Measurements from ENCODE around the gene GTF2IRD1. TPM values are rescaled to one million over a fixed set of nuclear protein-coding genes. Genes with fewer than 3 reads are reported as not detected.

GTF2IRD1 gene
- total RNA-seq, 1 experiment from 2014 or later = 34.3 TPM

DNA sequence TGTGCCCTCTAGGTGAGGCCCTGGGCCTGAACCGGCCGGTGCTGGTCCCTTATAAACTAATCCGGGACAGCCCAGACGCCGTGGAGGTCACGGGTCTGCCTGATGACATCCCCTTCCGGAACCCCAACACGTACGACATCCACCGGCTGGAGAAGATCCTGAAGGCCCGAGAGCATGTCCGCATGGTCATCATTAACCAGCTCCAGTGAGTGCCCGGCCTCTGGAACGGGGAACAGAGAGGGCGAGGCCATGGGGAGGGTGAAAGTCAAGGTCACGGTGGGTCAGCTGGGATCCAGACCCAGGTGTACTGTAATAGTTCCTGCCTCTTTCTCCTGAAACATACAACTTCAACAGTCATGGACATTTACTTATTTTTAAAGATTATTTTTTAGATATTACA is 137.1 kb downstream of the GTF2IRD1 start:
- Histone ChIP-seq H3K79me2 (ENCODE audit: insufficient read depth, low read length) (no peaks in the 10 kb centered on the region), H3K9me3 (ENCODE audit: control insufficient read depth, low read depth, low read length) (no peaks in the 10 kb centered on the region), H3K23me2 (ENCODE audit: insufficient read length, low read depth, low read length, poor library complexity, severe bottlenecking) (no peaks in the 10 kb centered on the region), H3K27ac (ENCODE audit: insufficient read length, low read depth, low read length) (no peak overlapping the region), H3T11ph (ENCODE audit: low read length) (no peak overlapping the region), H4K5ac (ENCODE audit: insufficient read length, low read depth, low read length) (no peak overlapping the region), H2AFZ (ENCODE audit: low read length) (no peak overlapping the region), H3K4me2 (ENCODE audit: insufficient read depth, insufficient read length, low read length) (no peak overlapping the region), H3K23ac (ENCODE audit: insufficient read length, low read depth, low read length) (no peak overlapping the region), H3K79me1 (ENCODE audit: insufficient read depth, low read depth, low read length, poor library complexity, severe bottlenecking) (no peaks in the 10 kb centered on the region), H2BK120ac (ENCODE audit: low read depth, low read length, poor library complexity, severe bottlenecking) (no peak overlapping the region), H3K4me1 (ENCODE audit: insufficient read depth, low read length) (no peaks in the 10 kb centered on the region), H2AK5ac (ENCODE audit: insufficient read length, low read length) (no peak overlapping the region), H2BK12ac (ENCODE audit: insufficient read length, low read depth, low read length) (no peak overlapping the region), H4K8ac (replicated peaks; ENCODE audit: insufficient read length, low read depth, low read length) (no peak overlapping the region), H3K14ac (ENCODE audit: insufficient read depth, low read length) (no peak overlapping the region), H3K27me3 (ENCODE audit: insufficient read depth, low read length) (no peaks in the 10 kb centered on the region), H2BK20ac (ENCODE audit: low read depth, low read length, poor library complexity, severe bottlenecking) (no peak overlapping the region), H3K56ac (ENCODE audit: insufficient read length, low read depth, low read length) (no peak overlapping the region), H3K4ac (ENCODE audit: low read depth, low read length) (no peak overlapping the region), H2BK15ac (ENCODE audit: low read depth, low read length) (no peak overlapping the region), H3K18ac (ENCODE audit: insufficient read length, low read depth, low read length) (no peak overlapping the region), H4K91ac (ENCODE audit: insufficient read length, low read depth, low read length) (no peak overlapping the region), H3K9ac (ENCODE audit: extremely low read depth, insufficient read length, low read length) (no peak overlapping the region), H4K20me1 (ENCODE audit: control insufficient read depth, insufficient read depth, insufficient read length) (no peaks in the 10 kb centered on the region), H2BK5ac (ENCODE audit: insufficient read length, low read length) (no peak overlapping the region)
- Mint-ChIP-seq H3K4me3 (no peak overlapping the region), H3K9me3 (no peaks in the 10 kb centered on the region), H3K27ac (no peak overlapping the region; a peak in 2 of 7 replicates), H3K36me3 (ENCODE audit: insufficient read depth in 1 of 3, low read depth in 3 of 3) (peaks cover 21 to 55% (median 47%) of the 10 kb centered on the region in 3 experiments; a peak in 6 of 7 replicates), H3K27me3 (ENCODE audit: low read depth) (no peaks in the 10 kb centered on the region; the same call in 1 of the 2 replicates), H3K4me1 (peaks cover 11 to 20% of the 10 kb centered on the region in 2 experiments)
- WGBS (ENCODE audit: extremely low coverage, insufficient read length, low lambda C conversion rate) = no CpG with 5 or more reads among the region's 16 CpGs
- TF ChIP-seq, protein P1, sequence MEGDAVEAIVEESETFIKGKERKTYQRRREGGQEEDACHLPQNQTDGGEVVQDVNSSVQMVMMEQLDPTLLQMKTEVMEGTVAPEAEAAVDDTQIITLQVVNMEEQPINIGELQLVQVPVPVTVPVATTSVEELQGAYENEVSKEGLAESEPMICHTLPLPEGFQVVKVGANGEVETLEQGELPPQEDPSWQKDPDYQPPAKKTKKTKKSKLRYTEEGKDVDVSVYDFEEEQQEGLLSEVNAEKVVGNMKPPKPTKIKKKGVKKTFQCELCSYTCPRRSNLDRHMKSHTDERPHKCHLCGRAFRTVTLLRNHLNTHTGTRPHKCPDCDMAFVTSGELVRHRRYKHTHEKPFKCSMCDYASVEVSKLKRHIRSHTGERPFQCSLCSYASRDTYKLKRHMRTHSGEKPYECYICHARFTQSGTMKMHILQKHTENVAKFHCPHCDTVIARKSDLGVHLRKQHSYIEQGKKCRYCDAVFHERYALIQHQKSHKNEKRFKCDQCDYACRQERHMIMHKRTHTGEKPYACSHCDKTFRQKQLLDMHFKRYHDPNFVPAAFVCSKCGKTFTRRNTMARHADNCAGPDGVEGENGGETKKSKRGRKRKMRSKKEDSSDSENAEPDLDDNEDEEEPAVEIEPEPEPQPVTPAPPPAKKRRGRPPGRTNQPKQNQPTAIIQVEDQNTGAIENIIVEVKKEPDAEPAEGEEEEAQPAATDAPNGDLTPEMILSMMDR (conservative IDR thresholded peaks at IDR 0.05) = no peak
- no peak for DNase-seq

Data from H9 (cell line).